Gastrocnemius medialis (tissue), 4 donors: ENCODE data around the gene TMEM185A.

Experiments
- POLR2A ChIP-seq, 2 donors: fragments of 450-650 bp; IDR thresholded peaks; one replicate each; pipeline ENCODE4 v1.6.1; 2017; ENCODE audit warnings: antibody characterized with exemption in 2 of 2, mild to moderate bottlenecking in 2 of 2, moderate library complexity in 2 of 2
- TF ChIP-seq, protein P1 (sequence below), 5 experiments: fragments of 450-650 bp in 3 of 5; fragments of 200-600 bp in 2 of 5; sonication (generic) in 2 of 5; IDR thresholded peaks in 4 of 5; conservative IDR thresholded peaks in 1 of 5; 1 replicate in 4 of 5; 2 replicates in 1 of 5; pipeline ENCODE4 v1.5.1; 2016 to 2019; ENCODE audit warnings: antibody characterized with exemption in 5 of 5, mild to moderate bottlenecking in 3 of 5, moderate library complexity in 3 of 5

DNA sequence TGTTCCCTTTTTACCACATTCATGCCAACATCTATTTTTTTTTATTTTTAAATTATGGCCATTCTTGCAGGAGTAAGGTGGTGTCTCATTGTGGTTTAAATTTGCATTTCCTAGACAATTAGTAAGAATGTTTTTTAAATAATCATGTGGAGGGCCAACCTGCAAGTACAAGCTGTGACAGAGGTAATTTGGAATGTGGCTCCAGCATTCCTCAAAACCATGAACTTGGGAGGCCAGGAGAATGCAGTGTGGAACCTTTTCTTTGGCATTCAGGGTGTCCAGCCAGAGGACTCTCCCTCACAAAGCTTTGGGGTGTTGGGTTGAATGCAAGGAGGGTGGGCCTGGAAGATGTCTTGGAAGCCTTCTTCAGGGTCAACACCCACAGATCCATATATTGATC, 7.3 kb upstream of the TMEM185A start:
- TF ChIP-seq, protein P1, sequence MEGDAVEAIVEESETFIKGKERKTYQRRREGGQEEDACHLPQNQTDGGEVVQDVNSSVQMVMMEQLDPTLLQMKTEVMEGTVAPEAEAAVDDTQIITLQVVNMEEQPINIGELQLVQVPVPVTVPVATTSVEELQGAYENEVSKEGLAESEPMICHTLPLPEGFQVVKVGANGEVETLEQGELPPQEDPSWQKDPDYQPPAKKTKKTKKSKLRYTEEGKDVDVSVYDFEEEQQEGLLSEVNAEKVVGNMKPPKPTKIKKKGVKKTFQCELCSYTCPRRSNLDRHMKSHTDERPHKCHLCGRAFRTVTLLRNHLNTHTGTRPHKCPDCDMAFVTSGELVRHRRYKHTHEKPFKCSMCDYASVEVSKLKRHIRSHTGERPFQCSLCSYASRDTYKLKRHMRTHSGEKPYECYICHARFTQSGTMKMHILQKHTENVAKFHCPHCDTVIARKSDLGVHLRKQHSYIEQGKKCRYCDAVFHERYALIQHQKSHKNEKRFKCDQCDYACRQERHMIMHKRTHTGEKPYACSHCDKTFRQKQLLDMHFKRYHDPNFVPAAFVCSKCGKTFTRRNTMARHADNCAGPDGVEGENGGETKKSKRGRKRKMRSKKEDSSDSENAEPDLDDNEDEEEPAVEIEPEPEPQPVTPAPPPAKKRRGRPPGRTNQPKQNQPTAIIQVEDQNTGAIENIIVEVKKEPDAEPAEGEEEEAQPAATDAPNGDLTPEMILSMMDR (IDR thresholded peaks at IDR 0.05 in 4 of 5, conservative IDR thresholded peaks at IDR 0.05 in 1 of 5) = no peak
- TF ChIP-seq POLR2A (IDR thresholded peaks at IDR 0.05) = no peak
